Neural cell (in vitro differentiated cells): ENCODE measurements around the gene ADGRF5. TPM values are rescaled to one million over a fixed set of nuclear protein-coding genes. Genes with fewer than 3 reads are reported as not detected.

ENCODE experiments used
- H2AFZ ChIP-seq: fragments of 200-600, 300-800 bp; sonication (generic), shearing (Covaris generic); 2 replicates; pipeline ENCODE4 v1.6.0; 2014; ENCODE audit warnings: low read depth, mild to moderate bottlenecking, antibody characterized with exemption, low read length, moderate library complexity
- H3F3A ChIP-seq: fragments of 200-600 bp; shearing (Covaris generic); 2 replicates; pipeline ENCODE4 v1.6.1; 2016; ENCODE audit warnings: mild to moderate bottlenecking, moderate library complexity, mixed read lengths, antibody characterized with exemption, low read length; ENCODE audit not compliant: insufficient read depth, poor library complexity, severe bottlenecking
- H3K27ac ChIP-seq: fragments of 200-600, 300-800 bp; sonication (generic), shearing (Covaris generic); 2 replicates; pipeline ENCODE4 v1.5.1; 2014; ENCODE audit warnings: mild to moderate bottlenecking, low read length, moderate library complexity
- H3K27me3 ChIP-seq: fragments of 300-800, 200-600 bp; sonication (generic), shearing (Covaris generic); 2 replicates; pipeline ENCODE4 v1.6.0; 2014; ENCODE audit warnings: mild to moderate bottlenecking, low read depth, low read length, moderate library complexity; ENCODE audit not compliant: insufficient read depth
- H3K36me3 ChIP-seq: fragments of 300-800, 200-600 bp; sonication (generic), shearing (Covaris generic); 2 replicates; pipeline ENCODE4 v1.5.1; 2014; ENCODE audit warnings: mild to moderate bottlenecking, antibody characterized with exemption, low read length, moderate library complexity; ENCODE audit not compliant: insufficient read depth
- H3K4me2 ChIP-seq: fragments of 300-800, 200-600 bp; sonication (generic), shearing (Covaris generic); 2 replicates; pipeline ENCODE4 v1.6.0; 2014; ENCODE audit warnings: mild to moderate bottlenecking, low read length
- H3K4me3 ChIP-seq: fragments of 300-800, 200-600 bp; sonication (generic), shearing (Covaris generic); 2 replicates; pipeline ENCODE4 v1.5.1; 2014; ENCODE audit warnings: mild to moderate bottlenecking, low read length, moderate library complexity
- H3K79me2 ChIP-seq: fragments of 200-600 bp; shearing (Covaris generic); replicated peaks from 2 replicates; pipeline ENCODE4 v1.6.0; 2014; ENCODE audit warnings: mild to moderate bottlenecking, low read length, moderate library complexity; ENCODE audit not compliant: insufficient read depth
- H3K9ac ChIP-seq: fragments of 300-800, 200-600 bp; sonication (generic), shearing (Covaris generic); 2 replicates; pipeline ENCODE4 v1.6.1; 2016; ENCODE audit warnings: mild to moderate bottlenecking, low read length, mixed read lengths
- H3K9me2 ChIP-seq: fragments of 200-600 bp; shearing (Covaris generic); 2 replicates; pipeline ENCODE4 v1.6.1; 2016; ENCODE audit warnings: mild to moderate bottlenecking, low read length, mixed read lengths; ENCODE audit not compliant: insufficient read depth
- H3K9me3 ChIP-seq: fragments of 200-600, 300-800 bp; sonication (generic), shearing (Covaris generic); 2 replicates; pipeline ENCODE4 v1.6.1; 2016; ENCODE audit warnings: mild to moderate bottlenecking, mixed run types, low read length, moderate library complexity, mixed read lengths
- H4K20me1 ChIP-seq: fragments of 200-600 bp; shearing (Covaris generic); 2 replicates; pipeline ENCODE4 v1.6.1; 2016; ENCODE audit warnings: mild to moderate bottlenecking, mixed run types; ENCODE audit not compliant: insufficient read depth
- CTCF ChIP-seq: fragments of 450-650 bp; IDR thresholded peaks from 2 replicates; pipeline ENCODE4 v1.5.1; 2014; ENCODE audit warnings: antibody characterized with exemption, mild to moderate bottlenecking, moderate library complexity; ENCODE audit not compliant: poor library complexity, severe bottlenecking
- EP300 ChIP-seq: fragments of 450-650 bp; conservative IDR thresholded peaks from 2 replicates; pipeline ENCODE4 v1.6.1; 2014; ENCODE audit warnings: antibody characterized with exemption, mild to moderate bottlenecking, moderate library complexity; ENCODE audit not compliant: poor library complexity, severe bottlenecking
- EZH2 ChIP-seq: fragments of 200-600, 300-800 bp; shearing (Covaris generic), sonication (generic); IDR thresholded peaks from 2 replicates; pipeline ENCODE4 v1.6.1; 2014; ENCODE audit warnings: antibody characterized with exemption, low read length, borderline replicate concordance, mild to moderate bottlenecking; ENCODE audit not compliant: insufficient read depth, poor library complexity, severe bottlenecking
- MXI1 ChIP-seq: fragments of 450-650 bp; conservative IDR thresholded peaks from 2 replicates; pipeline ENCODE4 v1.6.1; 2014; ENCODE audit warnings: antibody characterized with exemption, mild to moderate bottlenecking; ENCODE audit not compliant: poor library complexity, severe bottlenecking
- POLR2AphosphoS5 ChIP-seq: IDR thresholded peaks from 2 replicates; pipeline ENCODE4 v1.6.1; 2012
- RAD21 ChIP-seq: fragments of 450-650 bp; conservative IDR thresholded peaks from 2 replicates; pipeline ENCODE4 v1.6.1; 2014; ENCODE audit warnings: antibody characterized with exemption, mild to moderate bottlenecking, moderate library complexity
- REST ChIP-seq: IDR thresholded peaks from 2 replicates; pipeline ENCODE4 v1.6.1; 2012; ENCODE audit warnings: borderline replicate concordance
- SMC3 ChIP-seq: fragments of 450-650 bp; conservative IDR thresholded peaks from 2 replicates; pipeline ENCODE4 v1.6.1; 2014; ENCODE audit warnings: antibody characterized with exemption, mild to moderate bottlenecking, moderate library complexity; ENCODE audit not compliant: poor library complexity
- TAF1 ChIP-seq: IDR thresholded peaks from 2 replicates; pipeline ENCODE4 v1.6.1; 2012; ENCODE audit warnings: low read depth
- polyA plus RNA-seq: library from polyadenylated mRNA; depleted of rRNA; stranded (reverse); fragments of >200 nt; gene quantifications from 2 replicates; pipeline ENCODE4 v1.2.3, GENCODE V29; 2014

The ADGRF5 gene
- polyA plus RNA-seq, 1 donor from 2014 or later: not detected

GRCh38 chr6:46954837-46955451 is 33.2 kb upstream of the ADGRF5 start:
- H3K9me3 ChIP-seq: no peaks in the 10 kb centered on the region
- no peaks in the 10 kb centered on the region for H3K79me2 ChIP-seq
- H3K4me3 ChIP-seq: no peak overlapping the region
- H3K4me2 ChIP-seq: no peak overlapping the region
- no peaks in the 10 kb centered on the region for H3K36me3 ChIP-seq
- TF ChIP-seq RAD21 (no peak), MXI1 (no peak), SMC3 (no peak)
- no peak overlapping the region for H3K27ac ChIP-seq
- no peaks in the 10 kb centered on the region for H3K9me2 ChIP-seq
- no peaks in the 10 kb centered on the region for H3K27me3 ChIP-seq
- no peaks in the 10 kb centered on the region for H4K20me1 ChIP-seq
- H3F3A ChIP-seq: no peaks in the 10 kb centered on the region
- H3K9ac ChIP-seq: no peak overlapping the region
- H2AFZ ChIP-seq: no peak overlapping the region

DNA sequence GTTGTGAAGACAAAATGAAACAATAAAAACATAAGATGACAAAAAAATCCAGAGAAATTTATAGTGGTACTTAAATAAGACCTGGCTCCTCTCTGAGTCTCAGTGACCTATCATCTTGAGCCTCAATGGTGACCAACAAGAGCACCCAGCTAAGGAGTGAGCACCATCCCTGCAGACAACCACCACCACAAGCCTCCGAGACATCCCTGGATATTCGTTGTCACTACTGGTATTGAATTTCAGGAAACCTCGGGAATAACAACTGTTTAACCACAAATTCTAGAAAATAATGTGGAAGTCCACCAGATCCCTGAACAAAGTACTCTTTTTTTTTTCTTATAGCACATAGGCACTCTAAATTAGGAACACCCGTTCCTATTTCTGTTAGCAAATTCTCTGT is 32.2 kb upstream of the ADGRF5 start:
- Histone ChIP-seq H3K27me3 (no peaks in the 10 kb centered on the region), H3K27ac (no peak overlapping the region), H3F3A (no peaks in the 10 kb centered on the region), H3K9me2 (no peaks in the 10 kb centered on the region), H3K79me2 (no peaks in the 10 kb centered on the region), H3K36me3 (no peaks in the 10 kb centered on the region), H3K9ac (no peak overlapping the region), H3K9me3 (no peaks in the 10 kb centered on the region), H3K4me3 (no peak overlapping the region), H3K4me2 (no peak overlapping the region), H2AFZ (no peak overlapping the region), H4K20me1 (no peaks in the 10 kb centered on the region)
- TF ChIP-seq EZH2: no peak
- no peak for TF ChIP-seq TAF1
- TF ChIP-seq RAD21: no peak
- TF ChIP-seq REST: no peak
- TF ChIP-seq CTCF: no peak
- no peak for TF ChIP-seq SMC3
- TF ChIP-seq MXI1: no peak
- no peak for TF ChIP-seq EP300
- TF ChIP-seq POLR2AphosphoS5: no peak
